H9 (cell line): ENCODE measurements around the gene CACNA1A. TPM values are rescaled to one million over a fixed set of nuclear protein-coding genes. Genes with fewer than 3 reads are reported as not detected.

Experiments
- DNase-seq: peaks from one replicate; pipeline ENCODE4 v3.0.0-alpha.2; 2017
- H2AFZ ChIP-seq: one replicate; pipeline ENCODE4 v1.6.1; 2013; ENCODE audit warnings: mild to moderate bottlenecking, low read length, control low read depth, moderate library complexity
- H2AK5ac ChIP-seq: 2 replicates; pipeline ENCODE4 v1.6.1; 2013; ENCODE audit warnings: low read length, control low read depth, mixed read lengths; ENCODE audit not compliant: insufficient read length
- H2BK120ac ChIP-seq: one replicate; pipeline ENCODE4 v1.6.1; 2013; ENCODE audit warnings: low read depth, mild to moderate bottlenecking, low read length, control low read depth, inconsistent platforms; ENCODE audit not compliant: poor library complexity, severe bottlenecking
- H2BK12ac ChIP-seq: 2 replicates; pipeline ENCODE4 v1.6.1; 2013; ENCODE audit warnings: low read length, control low read depth, mixed read lengths, low read depth; ENCODE audit not compliant: insufficient read length
- H2BK15ac ChIP-seq: 2 replicates; pipeline ENCODE4 v1.6.1; 2013; ENCODE audit warnings: low read depth, low read length, control low read depth
- H2BK20ac ChIP-seq: one replicate; pipeline ENCODE4 v1.6.1; 2013; ENCODE audit warnings: low read depth, mild to moderate bottlenecking, low read length, control low read depth, inconsistent platforms; ENCODE audit not compliant: poor library complexity, severe bottlenecking
- H2BK5ac ChIP-seq: 2 replicates; pipeline ENCODE4 v1.6.1; 2013; ENCODE audit warnings: low read length, control low read depth, mixed read lengths; ENCODE audit not compliant: insufficient read length
- H3K14ac ChIP-seq: 2 replicates; pipeline ENCODE4 v1.6.1; 2013; ENCODE audit warnings: low read length, control low read depth; ENCODE audit not compliant: insufficient read depth
- H3K18ac ChIP-seq: 2 replicates; pipeline ENCODE4 v1.6.1; 2013; ENCODE audit warnings: low read depth, mild to moderate bottlenecking, mixed read lengths, low read length, control low read depth; ENCODE audit not compliant: insufficient read length
- H3K23ac ChIP-seq: 2 replicates; pipeline ENCODE4 v1.6.1; 2013; ENCODE audit warnings: low read length, control low read depth, mixed read lengths, low read depth; ENCODE audit not compliant: insufficient read length
- H3K23me2 ChIP-seq: 2 replicates; pipeline ENCODE4 v1.6.1; 2013; ENCODE audit warnings: low read depth, mild to moderate bottlenecking, mixed read lengths, low read length, control low read depth; ENCODE audit not compliant: insufficient read length, poor library complexity, severe bottlenecking
- H3K27ac ChIP-seq: 2 replicates; pipeline ENCODE4 v1.5.1; 2013; ENCODE audit warnings: low read length, control low read depth, mixed read lengths, low read depth; ENCODE audit not compliant: insufficient read length
- H3K27me3 ChIP-seq: 2 replicates; pipeline ENCODE4 v1.6.1; 2013; ENCODE audit warnings: low read length, control low read depth, inconsistent platforms; ENCODE audit not compliant: insufficient read depth
- H3K4ac ChIP-seq: 2 replicates; pipeline ENCODE4 v1.6.1; 2013; ENCODE audit warnings: low read depth, mild to moderate bottlenecking, control low read depth, inconsistent platforms, low read length, moderate library complexity
- H3K4me1 ChIP-seq: 2 replicates; pipeline ENCODE4 v1.6.1; 2013; ENCODE audit warnings: low read length, control low read depth, inconsistent platforms; ENCODE audit not compliant: insufficient read depth
- H3K4me2 ChIP-seq: 2 replicates; pipeline ENCODE4 v1.6.1; 2013; ENCODE audit warnings: low read length, control low read depth, mixed read lengths; ENCODE audit not compliant: insufficient read length, insufficient read depth
- H3K56ac ChIP-seq: 2 replicates; pipeline ENCODE4 v1.6.1; 2013; ENCODE audit warnings: low read depth, mild to moderate bottlenecking, mixed read lengths, low read length, control low read depth; ENCODE audit not compliant: insufficient read length
- H3K79me1 ChIP-seq: 2 replicates; pipeline ENCODE4 v1.6.1; 2013; ENCODE audit warnings: low read depth, mild to moderate bottlenecking, moderate library complexity, low read length, control low read depth, inconsistent platforms; ENCODE audit not compliant: insufficient read depth, poor library complexity, severe bottlenecking
- H3K79me2 ChIP-seq: 2 replicates; pipeline ENCODE4 v1.6.1; 2013; ENCODE audit warnings: low read length, control low read depth, inconsistent platforms; ENCODE audit not compliant: insufficient read depth
- H3K9ac ChIP-seq: 2 replicates; pipeline ENCODE4 v1.6.1; 2013; ENCODE audit warnings: low read length, control low read depth, mixed read lengths; ENCODE audit not compliant: insufficient read length; ENCODE audit errors: extremely low read depth
- H3K9me3 ChIP-seq: one replicate; pipeline ENCODE4 v1.6.1; 2013; ENCODE audit warnings: low read depth, low read length, inconsistent platforms; ENCODE audit not compliant: control insufficient read depth
- H3T11ph ChIP-seq: one replicate; pipeline ENCODE4 v1.6.1; 2013; ENCODE audit warnings: mild to moderate bottlenecking, low read length, control low read depth, inconsistent platforms
- H4K20me1 ChIP-seq: one replicate; pipeline ENCODE4 v1.6.1; 2013; ENCODE audit not compliant: control insufficient read depth, insufficient read length, insufficient read depth
- H4K5ac ChIP-seq: 2 replicates; pipeline ENCODE4 v1.6.1; 2013; ENCODE audit warnings: low read depth, mild to moderate bottlenecking, mixed read lengths, low read length, control low read depth; ENCODE audit not compliant: insufficient read length
- H4K8ac ChIP-seq: replicated peaks from 2 replicates; pipeline ENCODE4 v1.6.1; 2013; ENCODE audit warnings: low read length, control low read depth, mixed read lengths, low read depth; ENCODE audit not compliant: insufficient read length
- H4K91ac ChIP-seq: 2 replicates; pipeline ENCODE4 v1.6.1; 2013; ENCODE audit warnings: low read depth, mild to moderate bottlenecking, moderate library complexity, mixed read lengths, low read length, control low read depth; ENCODE audit not compliant: insufficient read length
- H3K27ac Mint-ChIP-seq, 3 experiments: 2 replicates in 2 of 3; 3 replicates in 1 of 3; pipeline ENCODE4 v1.8.0; 2020 to 2021; ENCODE audit warnings: mixed read lengths in 3 of 3, mild to moderate bottlenecking in 1 of 3, moderate library complexity in 1 of 3
- H3K27me3 Mint-ChIP-seq: 2 replicates; pipeline ENCODE4 v1.8.0; 2021; ENCODE audit warnings: low read depth, mild to moderate bottlenecking, moderate library complexity, mixed read lengths
- H3K36me3 Mint-ChIP-seq, 3 experiments: 2 replicates in 2 of 3; 3 replicates in 1 of 3; pipeline ENCODE4 v1.8.0; 2020 to 2021; ENCODE audit warnings: low read depth in 3 of 3, mixed read lengths in 3 of 3; ENCODE audit not compliant: insufficient read depth in 1 of 3
- H3K4me1 Mint-ChIP-seq, 2 experiments: 2 replicates each; pipeline ENCODE4 v1.8.0; 2020; ENCODE audit warnings: mixed read lengths in 2 of 2
- H3K4me3 Mint-ChIP-seq, 2 experiments: 2 replicates in 1 of 2; 3 replicates in 1 of 2; pipeline ENCODE4 v1.8.0; 2020 to 2021; ENCODE audit warnings: mild to moderate bottlenecking in 2 of 2, mixed read lengths in 2 of 2, moderate library complexity in 1 of 2
- H3K9me3 Mint-ChIP-seq, 2 experiments: 2 replicates in 1 of 2; 3 replicates in 1 of 2; pipeline ENCODE4 v1.8.0; 2020; ENCODE audit warnings: mild to moderate bottlenecking in 2 of 2, mixed read lengths in 2 of 2, moderate library complexity in 1 of 2
- CTCF ChIP-seq: fragments of 200-600 bp; sonication (generic); conservative IDR thresholded peaks from 3 replicates; pipeline ENCODE4 v1.8.0; 2021; ENCODE audit warnings: antibody characterized with exemption, mild to moderate bottlenecking
- WGBS: extraction: QIAGEN DNeasy Blood & Tissue Kit; methylation state at CpG from one replicate; pipeline ENCODE4 v1.1.7; 2013; ENCODE audit warnings: missing lambda C conversion rate, low lambda C conversion rate, mixed read lengths; ENCODE audit not compliant: insufficient read length; ENCODE audit errors: extremely low coverage; 5-methylcytosine and 5-hydroxymethylcytosine counted together
- total RNA-seq: library from RNA; stranded (reverse); gene quantifications from 2 replicates; pipeline ENCODE4 v1.2.1, GENCODE V29; 2021

CACNA1A gene
- total RNA-seq, 1 experiment from 2014 or later: 8.0 TPM

GRCh38 chr19:13476071-13476470 lies 30.2 kb downstream of the CACNA1A start:
- WGBS: no CpG with 5 or more reads among the region's 1 CpG
- H3K36me3 Mint-ChIP-seq: peaks cover 16 to 35% (median 31%) of the 10 kb centered on the region in 3 experiments

More at GRCh38 chr19:13476071-13476470, 30.2 kb downstream of the CACNA1A start:
- Histone ChIP-seq H3K56ac (no peak overlapping the region), H3K9ac (no peak overlapping the region), H3K14ac (no peak overlapping the region), H4K5ac (no peak overlapping the region), H3K27ac (no peak overlapping the region), H2BK12ac (no peak overlapping the region), H2AK5ac (no peak overlapping the region), H3K4ac (no peak overlapping the region), H3K4me1 (no peaks in the 10 kb centered on the region), H2BK5ac (no peak overlapping the region), H3K27me3 (no peaks in the 10 kb centered on the region), H4K91ac (no peak overlapping the region), H3K23me2 (no peaks in the 10 kb centered on the region), H4K8ac (no peak overlapping the region), H2BK120ac (no peak overlapping the region), H3K4me2 (no peak overlapping the region), H3K18ac (no peak overlapping the region), H4K20me1 (no peaks in the 10 kb centered on the region), H2BK20ac (no peak overlapping the region), H3K23ac (no peak overlapping the region), H3K79me1 (no peaks in the 10 kb centered on the region), H2BK15ac (no peak overlapping the region), H3K79me2 (0 out of 2 replicates have a peak, but pooled peaks cover 2% of the 10 kb centered on the region), H3T11ph (no peak overlapping the region), H3K9me3 (peaks cover 14% of the 10 kb centered on the region), H2AFZ (no peak overlapping the region)
- Mint-ChIP-seq H3K4me1 (no peaks in the 10 kb centered on the region), H3K4me3 (no peak overlapping the region), H3K27me3 (peaks cover 12% of the 10 kb centered on the region), H3K27ac (no peak overlapping the region), H3K9me3 (peaks cover 28 to 29% of the 10 kb centered on the region in 2 experiments)
- no peak for DNase-seq
- no peak for TF ChIP-seq CTCF
